Chondrocyte (in vitro differentiated cells): ENCODE results near the gene SLC6A6. TPM values are rescaled to one million over a fixed set of nuclear protein-coding genes. Genes with fewer than 3 reads are reported as not detected.
A peak's percentile ranks its signal among the peaks of the same experiment; 100 is the strongest.

ENCODE experiments used
- DNase-seq: peaks from one replicate; pipeline ENCODE4 v3.0.0; 2021; ENCODE audit warnings: mixed read lengths, low spot score
- H3K27ac Mint-ChIP-seq: one replicate; pipeline ENCODE4 v1.8.0; 2021; ENCODE audit warnings: mild to moderate bottlenecking, moderate library complexity, mixed read lengths; ENCODE audit not compliant: unreplicated experiment
- H3K27me3 Mint-ChIP-seq: 2 replicates; pipeline ENCODE4 v1.8.0; 2021; ENCODE audit warnings: low read depth, mixed read lengths
- H3K36me3 Mint-ChIP-seq: 2 replicates; pipeline ENCODE4 v1.8.0; 2021; ENCODE audit warnings: low read depth, mixed read lengths
- H3K4me1 Mint-ChIP-seq: 2 replicates; pipeline ENCODE4 v1.8.0; 2021; ENCODE audit warnings: low read depth, mild to moderate bottlenecking, mixed read lengths
- H3K4me3 Mint-ChIP-seq: one replicate; pipeline ENCODE4 v1.8.0; 2021; ENCODE audit warnings: mild to moderate bottlenecking, moderate library complexity, mixed read lengths; ENCODE audit not compliant: unreplicated experiment
- H3K9me3 Mint-ChIP-seq: 2 replicates; pipeline ENCODE4 v1.8.0; 2021; ENCODE audit warnings: low read depth, mixed read lengths
- total RNA-seq: library from RNA; stranded (reverse); gene quantifications from 3 replicates; pipeline ENCODE4 v1.2.1, GENCODE V29; 2021
- TF ChIP-seq, protein P1 (sequence below): fragments of 200-600 bp; sonication (generic); IDR thresholded peaks from 2 replicates; pipeline ENCODE4 v1.5.0; 2021; ENCODE audit warnings: antibody characterized with exemption, mild to moderate bottlenecking, moderate library complexity

Gene SLC6A6
- total RNA-seq, 1 donor from 2014 or later, result 46.0 TPM

DNA sequence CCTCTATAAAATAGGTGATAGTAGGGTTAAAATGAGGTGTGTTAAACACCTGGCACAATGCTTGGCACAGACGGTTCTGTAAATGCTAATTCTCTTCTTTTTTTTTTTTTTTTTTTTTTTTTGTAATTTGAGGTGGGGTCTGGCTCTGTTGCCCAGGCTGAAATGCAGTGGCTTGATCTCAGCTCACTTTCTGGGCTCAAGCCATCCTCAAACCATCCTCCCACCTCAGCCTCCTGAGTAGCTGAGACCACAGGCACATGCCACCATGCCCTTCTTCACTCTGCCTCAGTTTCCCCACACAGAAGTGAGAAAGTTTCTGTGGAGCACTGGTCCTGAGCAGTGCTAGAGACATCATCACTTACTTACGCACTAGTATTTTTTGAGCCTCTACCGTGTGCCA is 57.4 kb downstream of the SLC6A6 start:
- H3K27ac Mint-ChIP-seq, result no peak overlapping the region
- peaks cover 31% of the 10 kb centered on the region for H3K4me1 Mint-ChIP-seq
- peaks cover 11% of the 10 kb centered on the region for H3K36me3 Mint-ChIP-seq
- no peaks in the 10 kb centered on the region for H3K27me3 Mint-ChIP-seq
- no peaks in the 10 kb centered on the region for H3K9me3 Mint-ChIP-seq
- no peak overlapping the region for H3K4me3 Mint-ChIP-seq
- TF ChIP-seq, protein P1, sequence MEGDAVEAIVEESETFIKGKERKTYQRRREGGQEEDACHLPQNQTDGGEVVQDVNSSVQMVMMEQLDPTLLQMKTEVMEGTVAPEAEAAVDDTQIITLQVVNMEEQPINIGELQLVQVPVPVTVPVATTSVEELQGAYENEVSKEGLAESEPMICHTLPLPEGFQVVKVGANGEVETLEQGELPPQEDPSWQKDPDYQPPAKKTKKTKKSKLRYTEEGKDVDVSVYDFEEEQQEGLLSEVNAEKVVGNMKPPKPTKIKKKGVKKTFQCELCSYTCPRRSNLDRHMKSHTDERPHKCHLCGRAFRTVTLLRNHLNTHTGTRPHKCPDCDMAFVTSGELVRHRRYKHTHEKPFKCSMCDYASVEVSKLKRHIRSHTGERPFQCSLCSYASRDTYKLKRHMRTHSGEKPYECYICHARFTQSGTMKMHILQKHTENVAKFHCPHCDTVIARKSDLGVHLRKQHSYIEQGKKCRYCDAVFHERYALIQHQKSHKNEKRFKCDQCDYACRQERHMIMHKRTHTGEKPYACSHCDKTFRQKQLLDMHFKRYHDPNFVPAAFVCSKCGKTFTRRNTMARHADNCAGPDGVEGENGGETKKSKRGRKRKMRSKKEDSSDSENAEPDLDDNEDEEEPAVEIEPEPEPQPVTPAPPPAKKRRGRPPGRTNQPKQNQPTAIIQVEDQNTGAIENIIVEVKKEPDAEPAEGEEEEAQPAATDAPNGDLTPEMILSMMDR, result no peak
- DNase-seq, result no peak

DNA sequence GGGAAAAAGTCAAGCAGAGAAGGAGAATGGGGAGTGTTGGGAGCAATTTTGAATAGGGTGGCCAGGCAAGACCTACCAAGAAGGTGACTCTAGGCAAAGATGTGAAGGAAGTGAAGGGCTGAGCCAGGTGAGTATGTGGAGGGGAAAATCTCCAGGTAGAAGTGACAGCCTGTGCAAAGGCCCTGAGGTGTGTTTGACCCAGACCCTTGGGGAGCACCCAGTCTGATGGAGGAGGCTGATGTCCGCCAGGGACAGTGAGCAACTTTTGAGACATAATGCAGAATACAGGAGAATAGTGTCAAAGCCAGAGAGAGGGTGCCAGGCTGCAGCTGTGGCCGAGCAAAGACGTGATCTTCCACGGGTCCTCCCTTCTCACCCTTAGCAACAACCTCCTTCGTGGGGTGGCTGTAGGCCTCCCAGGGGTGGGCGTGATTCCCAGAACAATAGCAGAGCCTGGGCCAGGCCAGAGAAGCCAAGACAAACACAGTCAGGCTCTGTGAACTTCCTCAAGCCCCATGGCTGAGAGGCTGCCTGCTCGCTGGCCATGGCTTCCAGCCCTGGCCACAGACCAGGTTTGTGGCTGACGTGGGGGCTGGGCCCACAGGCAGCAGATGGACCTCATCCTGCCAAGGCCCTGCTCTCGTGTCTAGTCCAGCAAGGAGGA is 58.1 kb downstream of the SLC6A6 start:
- TF ChIP-seq, protein P1, result no peak
- H3K27me3 Mint-ChIP-seq, result no peaks in the 10 kb centered on the region
- H3K36me3 Mint-ChIP-seq, result peaks cover 8% of the 10 kb centered on the region
- H3K27ac Mint-ChIP-seq, result peak overlapping the region; percentile 69
- H3K4me1 Mint-ChIP-seq, result peaks cover 28% of the 10 kb centered on the region
- no peak overlapping the region for H3K4me3 Mint-ChIP-seq
- peak; percentile 69 for DNase-seq
- H3K9me3 Mint-ChIP-seq, result no peaks in the 10 kb centered on the region

DNA sequence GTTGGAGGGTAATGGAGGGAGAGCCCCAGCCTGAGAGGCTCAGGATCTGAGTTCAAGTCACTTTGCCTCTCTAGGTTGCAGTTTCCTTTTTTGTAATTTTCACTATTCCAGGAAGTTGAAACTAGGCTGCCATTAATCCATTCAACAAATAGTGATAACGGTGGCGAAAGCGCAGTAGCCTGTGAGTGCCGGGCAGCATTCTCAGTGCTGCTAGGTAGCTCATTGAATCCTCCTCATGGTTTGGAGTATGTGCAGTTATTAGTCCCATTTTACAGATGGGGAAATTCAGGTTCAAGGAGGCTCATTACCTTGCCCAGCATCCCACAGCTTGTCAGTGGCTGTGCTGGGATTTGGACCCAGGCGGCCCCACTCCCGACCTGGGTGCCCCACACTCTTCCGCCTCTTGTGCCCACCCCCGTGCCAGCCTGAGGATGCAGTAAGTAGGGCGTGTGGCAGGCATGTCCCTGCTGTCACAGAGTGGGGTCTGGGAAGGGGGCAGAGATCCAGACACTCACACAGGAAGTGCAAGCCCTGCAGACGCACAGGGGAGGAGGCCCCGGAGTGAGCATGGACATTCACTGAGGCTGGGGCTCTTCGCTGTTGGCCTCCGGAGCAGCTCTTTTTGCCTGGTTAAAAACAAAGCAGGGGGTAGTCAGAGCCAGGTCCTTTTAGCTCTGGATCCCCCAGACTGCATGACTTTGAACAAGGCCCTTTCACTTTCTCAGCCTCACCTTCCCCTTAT is 58.8 kb downstream of the SLC6A6 start:
- TF ChIP-seq, protein P1, result no peak
- Mint-ChIP-seq H3K27me3 (no peaks in the 10 kb centered on the region), H3K36me3 (peaks cover 8% of the 10 kb centered on the region), H3K27ac (peak overlapping the region; percentile 69), H3K4me3 (no peak overlapping the region), H3K9me3 (no peaks in the 10 kb centered on the region), H3K4me1 (peaks cover 28% of the 10 kb centered on the region)
- no peak for DNase-seq

DNA sequence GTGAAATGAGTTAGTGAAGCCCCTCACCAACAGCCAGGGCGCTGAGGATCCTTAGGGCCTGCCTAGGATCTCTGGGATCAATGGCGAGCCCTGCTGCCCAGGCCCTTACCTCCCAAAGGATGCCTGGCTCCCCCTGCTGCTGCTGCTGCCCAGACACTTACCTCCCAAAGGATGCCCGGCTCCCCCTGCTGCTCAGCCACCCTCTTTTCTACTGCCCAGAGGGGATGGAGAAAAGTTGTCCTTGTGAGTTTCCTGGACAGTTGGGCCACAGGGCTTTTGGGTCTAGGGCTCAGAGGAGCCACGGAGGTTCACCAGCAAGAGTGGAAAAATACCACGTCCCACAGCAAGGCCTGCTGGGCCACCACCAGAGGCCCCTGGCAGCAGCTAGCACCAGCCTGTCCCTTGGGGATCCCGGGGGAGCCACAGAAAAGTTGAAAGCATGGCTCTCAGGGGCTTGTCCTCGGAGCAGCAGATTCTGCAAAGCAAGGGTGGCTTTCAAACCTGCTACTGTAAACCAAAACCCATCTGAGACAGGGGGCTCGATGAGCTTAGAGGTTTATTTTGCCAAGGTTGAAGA is 59.4 kb downstream of the SLC6A6 start:
- TF ChIP-seq, protein P1, result peak; percentile 87
- H3K36me3 Mint-ChIP-seq, result peaks cover 8% of the 10 kb centered on the region
- H3K4me1 Mint-ChIP-seq, result peaks cover 28% of the 10 kb centered on the region

DNA sequence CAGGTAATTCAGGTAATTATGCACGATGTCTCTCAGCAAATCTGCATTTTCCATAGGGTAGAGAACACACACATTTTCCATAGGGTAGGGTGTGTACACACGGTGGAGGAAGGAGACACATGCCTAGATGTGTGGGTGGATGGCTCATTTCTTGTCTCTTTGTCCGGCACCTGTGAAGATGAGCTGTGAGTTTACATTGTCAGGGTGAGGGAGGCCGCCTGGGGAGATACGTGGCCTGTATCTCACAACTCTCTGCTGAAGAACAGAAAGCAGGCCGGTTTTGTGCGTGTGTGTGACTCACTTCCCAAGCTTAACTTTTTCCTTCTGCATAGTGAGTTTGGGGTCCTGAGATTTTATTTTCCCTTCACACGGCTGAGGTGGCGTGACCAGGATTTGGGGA is 60.3 kb downstream of the SLC6A6 start:
- peaks cover 28% of the 10 kb centered on the region for H3K4me1 Mint-ChIP-seq
- H3K9me3 Mint-ChIP-seq, result no peaks in the 10 kb centered on the region
- no peak overlapping the region for H3K4me3 Mint-ChIP-seq
- no peaks in the 10 kb centered on the region for H3K27me3 Mint-ChIP-seq
- TF ChIP-seq, protein P1, result no peak
- no peak for DNase-seq
- H3K27ac Mint-ChIP-seq, result no peak overlapping the region
- H3K36me3 Mint-ChIP-seq, result peaks cover 8% of the 10 kb centered on the region

More for the DNA sequence above, 59.4 kb downstream of the SLC6A6 start:
- peak; percentile 71 for DNase-seq
- Mint-ChIP-seq H3K4me3 (no peak overlapping the region), H3K9me3 (no peaks in the 10 kb centered on the region), H3K27me3 (no peaks in the 10 kb centered on the region), H3K27ac (peak overlapping the region; percentile 54)
